Activated CD8-positive, alpha-beta memory T cell treated with anti-CD3 and anti-CD28 coated beads, Interleukin-2, amount 10 ng/mL, durations not matched to agents 7 days and 5 days (primary cell): Measurements from ENCODE around the gene PBX1. TPM values are rescaled to one million over a fixed set of nuclear protein-coding genes. Genes with fewer than 3 reads are reported as not detected.
"Not testable (repeated sequence)": the region's sequence is repeated elsewhere in the genome, so short reads cannot be mapped to it uniquely, and the experiment has no call there.

Source experiments
- ATAC-seq: fragments of 150-1000 bp; cut with Tn5 transposase; one replicate; pipeline ENCODE4 v1.10.0; 2021; ENCODE audit warnings: moderate library complexity
- CTCF ChIA-PET: fragments of 350-600 bp; sonication (Branson Sonifier 250); formaldehyde crosslinking; loops from one replicate; lab custom pipeline; 2021; ENCODE audit warnings: antibody characterized with exemption; lab: Charles Lee
- DNase-seq: peaks from one replicate; pipeline ENCODE4 v3.0.0-alpha.2; 2020
- H3K27ac Mint-ChIP-seq: one replicate; pipeline ENCODE4 v1.8.0; 2021; ENCODE audit warnings: mild to moderate bottlenecking, mixed read lengths
- H3K27me3 Mint-ChIP-seq: one replicate; pipeline ENCODE4 v1.8.0; 2021; ENCODE audit warnings: mixed read lengths
- H3K36me3 Mint-ChIP-seq: one replicate; pipeline ENCODE4 v1.8.0; 2021; ENCODE audit warnings: mild to moderate bottlenecking, mixed read lengths
- H3K4me1 Mint-ChIP-seq: one replicate; pipeline ENCODE4 v1.8.0; 2021; ENCODE audit warnings: mixed read lengths
- H3K4me3 Mint-ChIP-seq: one replicate; pipeline ENCODE4 v1.8.0; 2021; ENCODE audit warnings: mild to moderate bottlenecking, moderate library complexity, mixed read lengths
- H3K9me3 Mint-ChIP-seq: one replicate; pipeline ENCODE4 v1.8.0; 2022; ENCODE audit warnings: low read depth, mixed read lengths
- total RNA-seq, 2 experiments: library from RNA; stranded (reverse); gene quantifications; one replicate each; pipeline ENCODE4 v1.2.3, GENCODE V29; 2021

Gene PBX1
- total RNA-seq, 2 experiments from 2014 or later, result not detected

- Mint-ChIP-seq H3K9me3 (no peaks in the 10 kb centered on the region), H3K36me3 (no peaks in the 10 kb centered on the region), H3K27ac (no peak overlapping the region), H3K4me1 (no peaks in the 10 kb centered on the region), H3K27me3 (no peaks in the 10 kb centered on the region), H3K4me3 (no peak overlapping the region)
- CTCF ChIA-PET, result no interaction called here
- no peak for ATAC-seq
- DNase-seq, result no peak
Measured at GRCh38 chr1:164589408-164589807, 30.4 kb downstream of the PBX1 start.

GRCh38 chr1:164589961-164590507 lies 31.1 kb downstream of the PBX1 start:
- Mint-ChIP-seq H3K4me1 (no peaks in the 10 kb centered on the region), H3K36me3 (no peaks in the 10 kb centered on the region), H3K27ac (no peak overlapping the region), H3K27me3 (no peaks in the 10 kb centered on the region), H3K9me3 (no peaks in the 10 kb centered on the region), H3K4me3 (no peak overlapping the region)
- DNase-seq, result no peak
- ATAC-seq, result no peak
- CTCF ChIA-PET, result no interaction called here

- Mint-ChIP-seq H3K9me3 (no peaks in the 10 kb centered on the region), H3K36me3 (no peaks in the 10 kb centered on the region), H3K27ac (no peak overlapping the region), H3K4me1 (no peaks in the 10 kb centered on the region), H3K27me3 (no peaks in the 10 kb centered on the region), H3K4me3 (no peak overlapping the region)
- CTCF ChIA-PET, result no interaction called here
- ATAC-seq, result no peak
- no peak for DNase-seq
Measured at GRCh38 chr1:164590592-164590991, 31.6 kb downstream of the PBX1 start.

GRCh38 chr1:164591858-164592257 lies 32.9 kb downstream of the PBX1 start:
- Mint-ChIP-seq H3K4me1 (no peaks in the 10 kb centered on the region), H3K4me3 (no peak overlapping the region), H3K36me3 (no peaks in the 10 kb centered on the region), H3K27me3 (no peaks in the 10 kb centered on the region), H3K9me3 (no peaks in the 10 kb centered on the region), H3K27ac (no peak overlapping the region)
- ATAC-seq (no peak), DNase-seq (no peak)
- CTCF ChIA-PET, result no interaction called here

GRCh38 chr1:164592634-164593033 lies 33.6 kb downstream of the PBX1 start:
- Mint-ChIP-seq H3K9me3 (no peaks in the 10 kb centered on the region), H3K27ac (no peak overlapping the region), H3K4me3 (no peak overlapping the region), H3K4me1 (no peaks in the 10 kb centered on the region), H3K36me3 (no peaks in the 10 kb centered on the region), H3K27me3 (no peaks in the 10 kb centered on the region)
- ATAC-seq (no peak), DNase-seq (no peak)
- CTCF ChIA-PET, result no interaction called here

GRCh38 chr1:164595212-164595611 lies 36.2 kb downstream of the PBX1 start:
- CTCF ChIA-PET, result no interaction called here
- Mint-ChIP-seq H3K27me3 (no peaks in the 10 kb centered on the region), H3K27ac (no peak overlapping the region)

GRCh38 chr1:164596172-164596571 lies 37.2 kb downstream of the PBX1 start:
- Mint-ChIP-seq H3K9me3 (no peaks in the 10 kb centered on the region), H3K4me3 (no peak overlapping the region), H3K36me3 (no peaks in the 10 kb centered on the region), H3K27me3 (no peaks in the 10 kb centered on the region), H3K4me1 (no peaks in the 10 kb centered on the region), H3K27ac (no peak overlapping the region)
- ATAC-seq (no peak), DNase-seq (no peak)
- CTCF ChIA-PET, result no interaction called here

More at GRCh38 chr1:164595212-164595611, 36.2 kb downstream of the PBX1 start:
- ATAC-seq (no peak), DNase-seq (no peak)
- Mint-ChIP-seq H3K9me3 (no peaks in the 10 kb centered on the region), H3K4me3 (no peak overlapping the region), H3K4me1 (no peaks in the 10 kb centered on the region), H3K36me3 (no peaks in the 10 kb centered on the region)

- no peaks in the 10 kb centered on the region for H3K27me3 Mint-ChIP-seq
Measured at GRCh38 chr1:164598719-164599118, 39.7 kb downstream of the PBX1 start.

GRCh38 chr1:164599272-164599671 lies 40.3 kb downstream of the PBX1 start:
- H3K36me3 Mint-ChIP-seq, result no peaks in the 10 kb centered on the region
- H3K9me3 Mint-ChIP-seq, result no peaks in the 10 kb centered on the region
- ATAC-seq (no peak), DNase-seq (no peak)
- H3K27me3 Mint-ChIP-seq, result no peaks in the 10 kb centered on the region
- CTCF ChIA-PET, result no interaction called here
- no peaks in the 10 kb centered on the region for H3K4me1 Mint-ChIP-seq
- H3K27ac Mint-ChIP-seq, result no peak overlapping the region
- H3K4me3 Mint-ChIP-seq, result no peak overlapping the region

More at GRCh38 chr1:164598719-164599118, 39.7 kb downstream of the PBX1 start:
- Mint-ChIP-seq H3K4me3 (no peak overlapping the region), H3K27ac (no peak overlapping the region), H3K9me3 (no peaks in the 10 kb centered on the region), H3K36me3 (no peaks in the 10 kb centered on the region), H3K4me1 (no peaks in the 10 kb centered on the region)
- CTCF ChIA-PET, result no interaction called here
- ATAC-seq (no peak), DNase-seq (no peak)

- CTCF ChIA-PET, result no interaction called here
- no peak for ATAC-seq
- H3K9me3 Mint-ChIP-seq, result no peaks in the 10 kb centered on the region
- no peaks in the 10 kb centered on the region for H3K27me3 Mint-ChIP-seq
- H3K36me3 Mint-ChIP-seq, result no peaks in the 10 kb centered on the region
- no peak overlapping the region for H3K27ac Mint-ChIP-seq
- no peaks in the 10 kb centered on the region for H3K4me1 Mint-ChIP-seq
- H3K4me3 Mint-ChIP-seq, result no peak overlapping the region
- DNase-seq, result no peak
Measured at GRCh38 chr1:164601399-164602100, 42.6 kb downstream of the PBX1 start.

GRCh38 chr1:164602101-164602422 lies 43.1 kb downstream of the PBX1 start:
- no peak for DNase-seq
- no peak overlapping the region for H3K4me3 Mint-ChIP-seq
- no peaks in the 10 kb centered on the region for H3K9me3 Mint-ChIP-seq
- CTCF ChIA-PET, result no interaction called here
- H3K36me3 Mint-ChIP-seq, result no peaks in the 10 kb centered on the region
- no peak for ATAC-seq
- no peaks in the 10 kb centered on the region for H3K4me1 Mint-ChIP-seq
- H3K27ac Mint-ChIP-seq, result no peak overlapping the region
- H3K27me3 Mint-ChIP-seq, result no peaks in the 10 kb centered on the region

- H3K4me1 Mint-ChIP-seq, result no peaks in the 10 kb centered on the region
- no peak for ATAC-seq
- no peaks in the 10 kb centered on the region for H3K36me3 Mint-ChIP-seq
- H3K27me3 Mint-ChIP-seq, result no peaks in the 10 kb centered on the region
- no peak overlapping the region for H3K27ac Mint-ChIP-seq
- CTCF ChIA-PET, result no interaction called here
- no peak overlapping the region for H3K4me3 Mint-ChIP-seq
- H3K9me3 Mint-ChIP-seq, result no peaks in the 10 kb centered on the region
- no peak for DNase-seq
Measured at GRCh38 chr1:164602480-164603093, 43.6 kb downstream of the PBX1 start.

GRCh38 chr1:164603805-164604204 lies 44.8 kb downstream of the PBX1 start:
- ATAC-seq, H3K27me3 Mint-ChIP-seq, H3K4me1 Mint-ChIP-seq, H3K27ac Mint-ChIP-seq, CTCF ChIA-PET, H3K9me3 Mint-ChIP-seq, H3K4me3 Mint-ChIP-seq, DNase-seq, H3K36me3 Mint-ChIP-seq: not testable (repeated sequence)

- no peaks in the 10 kb centered on the region for H3K4me1 Mint-ChIP-seq
- H3K36me3 Mint-ChIP-seq, result no peaks in the 10 kb centered on the region
- H3K27ac Mint-ChIP-seq, result no peak overlapping the region
- no peaks in the 10 kb centered on the region for H3K27me3 Mint-ChIP-seq
- CTCF ChIA-PET, result no interaction called here
- H3K9me3 Mint-ChIP-seq, result no peaks in the 10 kb centered on the region
- ATAC-seq (no peak), DNase-seq (no peak)
- H3K4me3 Mint-ChIP-seq, result no peak overlapping the region
Measured at GRCh38 chr1:164604541-164604940, 45.6 kb downstream of the PBX1 start.
